ENCODE measurements around the gene NACC2.

NACC2 gene

DNA sequence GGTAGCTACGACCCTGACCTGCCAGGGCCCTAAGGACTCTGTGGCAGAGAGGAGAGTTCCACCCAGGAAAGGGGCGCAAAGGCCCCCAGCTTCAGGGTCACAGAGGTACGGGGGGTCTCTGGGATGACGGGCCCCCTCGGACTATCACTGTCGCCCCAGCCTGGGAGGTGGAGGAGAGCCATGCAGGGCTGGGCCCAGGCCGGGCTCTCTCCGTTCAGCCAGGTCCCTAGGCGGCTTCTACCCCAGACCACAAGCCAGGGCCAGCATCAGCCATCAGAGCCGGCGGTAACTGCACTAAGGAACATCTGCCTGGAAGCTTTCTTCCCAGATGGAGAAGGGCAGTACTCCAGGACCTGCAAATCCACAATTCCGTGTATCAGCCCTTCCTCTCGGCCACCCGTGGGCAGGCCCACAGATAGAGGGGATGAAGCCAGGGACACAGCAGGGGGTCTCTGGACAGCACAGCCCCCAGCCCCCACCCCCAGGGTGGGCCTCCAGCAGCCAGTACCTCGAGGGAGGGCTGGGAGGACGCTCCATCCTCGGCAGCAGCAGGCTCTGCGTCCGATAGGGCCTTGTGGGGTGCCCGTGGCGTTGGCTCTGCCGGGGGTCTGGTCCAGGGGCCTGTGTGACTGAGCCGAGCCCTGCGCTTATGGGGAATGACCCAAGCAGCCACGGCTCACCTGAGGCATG is 38.4 kb downstream of the NACC2 start:
- DNase-seq (ENCODE audit: low read depth) = no peak

DNA sequence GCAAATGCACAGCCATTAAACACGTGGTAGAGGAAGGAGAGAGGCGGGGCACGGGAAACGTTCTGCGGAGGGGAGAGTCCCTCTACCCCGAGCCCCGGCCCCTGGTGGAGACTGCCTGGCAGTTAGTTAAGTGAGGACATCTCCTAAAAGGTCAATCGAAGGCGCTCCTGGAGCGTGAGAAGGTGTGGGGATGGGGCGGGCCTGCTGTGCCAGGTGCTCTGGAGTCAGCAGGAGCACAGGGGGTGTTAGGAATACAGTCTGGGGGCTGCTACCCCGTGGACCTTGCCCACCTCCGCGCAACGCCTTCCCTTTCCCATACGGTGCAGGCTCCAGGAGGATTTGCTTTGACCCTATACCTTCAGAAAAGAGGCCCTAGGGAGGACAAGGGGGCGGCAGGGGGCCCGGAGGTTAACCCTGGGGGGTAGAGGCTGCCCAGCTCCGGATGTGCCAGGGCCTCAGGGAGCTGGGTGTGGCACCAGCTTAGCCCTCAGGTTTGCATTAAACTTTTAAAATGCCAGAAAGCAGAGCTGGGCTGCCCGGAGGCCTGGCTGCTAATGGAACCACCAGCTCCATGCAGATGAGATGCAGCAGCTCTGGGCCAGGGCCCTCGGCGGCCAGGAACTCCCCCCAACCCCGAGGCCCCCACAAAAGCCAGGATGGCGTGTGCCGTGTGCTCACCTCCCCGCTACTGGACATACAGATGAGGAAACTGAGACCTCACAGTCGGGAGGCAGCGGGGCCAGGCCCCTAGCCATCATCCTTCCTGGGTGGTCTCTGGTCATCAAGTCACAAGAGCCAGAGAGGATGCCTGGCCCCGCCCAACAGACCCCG is 39.2 kb downstream of the NACC2 start:
- no peak for DNase-seq (ENCODE audit: low read depth)

DNA sequence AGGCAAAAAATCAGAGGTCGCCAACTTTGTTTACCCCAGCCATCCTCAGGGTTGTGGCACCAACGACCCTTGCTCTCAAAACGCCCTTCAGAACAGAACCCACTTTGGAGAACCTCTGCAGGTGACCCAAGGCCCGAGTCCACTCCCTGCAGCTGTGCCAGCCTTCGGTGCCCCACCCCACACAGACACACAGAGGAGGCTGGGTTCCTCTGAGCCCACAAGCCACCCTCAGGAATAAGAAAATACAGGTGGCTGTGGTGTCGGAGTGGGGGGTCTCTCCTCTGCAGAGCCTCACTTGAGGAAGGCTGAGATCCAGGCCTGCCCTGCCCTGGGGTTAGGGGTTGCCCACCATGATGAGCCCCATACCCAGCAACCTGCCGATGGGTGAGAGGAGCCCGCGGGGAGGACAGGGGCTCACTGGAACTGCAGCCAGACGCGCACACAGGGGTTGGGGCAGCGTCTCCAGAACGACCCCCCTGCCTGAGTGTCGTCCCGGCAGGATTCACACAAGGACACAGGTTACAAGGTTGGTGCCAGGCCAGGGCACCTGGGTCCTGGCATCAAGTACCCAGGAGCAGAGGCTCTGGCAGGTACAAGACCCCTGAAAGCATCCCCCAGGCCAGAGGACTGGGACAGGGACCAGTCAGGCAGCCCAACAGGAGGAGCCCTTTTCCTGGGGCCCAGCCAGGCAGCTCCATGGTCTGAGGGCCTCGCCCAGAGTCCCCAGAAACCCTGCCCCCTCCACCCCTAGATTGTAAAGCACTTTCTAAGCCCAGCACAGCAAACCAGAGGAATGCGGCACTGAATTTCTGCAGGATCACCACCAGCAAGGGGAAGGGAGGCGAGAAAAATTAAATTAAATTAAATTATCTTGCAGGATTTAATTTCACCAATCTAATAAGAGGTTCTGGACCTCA is 40.0 kb downstream of the NACC2 start:
- no peak for DNase-seq (ENCODE audit: low read depth)

DNA sequence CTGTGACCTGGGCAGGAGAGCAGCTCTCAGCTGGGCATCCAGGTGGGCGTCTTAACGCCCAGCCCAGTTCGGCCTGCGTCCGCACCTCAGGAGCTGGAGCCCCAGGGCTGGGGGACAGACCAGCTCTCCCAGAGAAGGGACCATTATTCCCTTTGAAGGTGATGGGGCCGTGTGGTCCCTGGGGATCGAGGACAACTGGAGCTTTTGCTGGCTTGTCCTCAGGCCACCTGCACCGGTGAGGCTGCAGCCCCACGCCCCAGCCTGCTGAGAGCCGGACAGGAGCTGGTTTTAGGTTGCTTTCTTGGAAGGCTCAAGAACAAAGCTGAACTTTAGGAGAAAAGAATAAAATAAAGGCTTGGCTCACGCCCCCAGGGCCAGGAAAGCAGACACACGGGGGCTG is 40.9 kb downstream of the NACC2 start:
- no peak for DNase-seq (ENCODE audit: low read depth)

DNA sequence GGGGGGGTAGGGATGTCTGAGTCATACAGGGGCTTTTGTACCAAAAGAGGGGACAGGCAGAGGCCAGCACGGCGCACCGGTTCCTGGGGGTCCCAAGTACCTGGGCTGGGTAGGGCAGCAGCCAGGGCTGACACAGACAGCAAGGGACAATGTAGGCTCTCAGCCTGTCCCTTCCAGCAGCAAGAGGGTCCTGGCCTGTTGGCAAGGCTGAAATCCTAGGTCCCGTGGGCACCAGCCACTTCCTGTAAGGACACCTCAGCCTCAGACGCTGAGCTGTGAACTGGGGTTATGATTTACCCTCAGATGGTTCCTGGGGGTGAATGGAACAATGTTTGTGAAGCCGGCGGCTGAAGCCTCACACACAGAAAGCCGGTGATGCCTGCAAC is 41.3 kb downstream of the NACC2 start:
- no peak for DNase-seq (ENCODE audit: low read depth)

DNA sequence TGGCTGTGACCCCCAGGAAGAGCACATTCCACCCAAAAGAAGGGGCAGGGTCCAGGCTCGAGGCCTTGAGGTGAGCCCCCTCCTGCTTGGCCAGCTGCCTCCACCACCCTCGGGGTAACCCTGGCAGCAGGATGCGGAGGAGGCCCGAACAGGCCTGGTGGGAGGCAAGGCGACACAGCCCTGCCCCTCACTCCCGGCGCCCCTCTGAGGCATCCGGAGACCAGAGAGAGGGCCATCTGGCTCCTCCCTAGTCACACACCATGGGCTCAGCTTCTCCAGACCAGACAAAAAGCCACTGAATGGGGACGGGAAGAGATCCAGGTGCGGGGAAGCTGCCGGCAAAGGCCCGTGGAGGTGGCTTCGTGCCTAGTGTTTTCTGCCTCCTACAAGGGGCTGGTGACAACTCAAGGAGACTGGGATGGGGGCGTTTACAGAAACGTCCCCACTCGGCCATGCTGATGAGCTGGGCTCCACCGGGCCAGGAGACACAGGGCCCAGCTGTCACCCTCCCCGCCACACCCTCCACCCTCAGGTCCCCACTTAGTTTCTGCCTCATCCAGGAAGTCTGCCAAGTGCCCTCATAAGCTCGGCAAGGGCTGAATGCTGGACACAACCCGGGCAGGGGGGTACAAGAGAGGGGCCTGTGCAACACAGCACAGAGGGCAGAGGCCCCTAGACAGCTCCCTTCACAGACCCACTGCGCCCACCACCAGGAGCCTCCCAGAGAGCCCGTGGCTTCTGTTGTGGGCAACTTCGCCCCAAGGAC is 41.9 kb downstream of the NACC2 start:
- no peak for DNase-seq (ENCODE audit: low read depth)

DNA sequence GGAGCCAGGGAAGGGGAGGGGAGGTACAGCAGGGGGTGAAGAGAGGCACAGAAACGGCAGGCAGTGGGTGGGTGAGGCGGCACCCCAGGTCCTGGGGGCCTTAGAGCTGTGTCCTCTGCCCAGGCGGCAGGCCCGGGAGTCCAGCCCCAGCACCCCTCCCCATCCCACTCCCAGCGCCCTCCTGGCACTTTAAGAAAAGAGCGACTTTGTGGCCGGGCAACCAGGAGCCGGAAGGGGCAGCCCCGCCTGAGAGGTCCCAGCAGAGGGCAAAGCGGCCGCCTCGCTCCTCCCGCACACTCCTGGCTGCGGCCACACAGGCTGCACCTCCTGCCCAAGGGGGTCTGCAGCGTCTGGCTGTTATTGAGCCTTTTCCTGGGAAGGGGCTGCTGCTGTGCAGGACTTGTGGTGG is 42.6 kb downstream of the NACC2 start:
- no peak for DNase-seq (ENCODE audit: low read depth)

DNA sequence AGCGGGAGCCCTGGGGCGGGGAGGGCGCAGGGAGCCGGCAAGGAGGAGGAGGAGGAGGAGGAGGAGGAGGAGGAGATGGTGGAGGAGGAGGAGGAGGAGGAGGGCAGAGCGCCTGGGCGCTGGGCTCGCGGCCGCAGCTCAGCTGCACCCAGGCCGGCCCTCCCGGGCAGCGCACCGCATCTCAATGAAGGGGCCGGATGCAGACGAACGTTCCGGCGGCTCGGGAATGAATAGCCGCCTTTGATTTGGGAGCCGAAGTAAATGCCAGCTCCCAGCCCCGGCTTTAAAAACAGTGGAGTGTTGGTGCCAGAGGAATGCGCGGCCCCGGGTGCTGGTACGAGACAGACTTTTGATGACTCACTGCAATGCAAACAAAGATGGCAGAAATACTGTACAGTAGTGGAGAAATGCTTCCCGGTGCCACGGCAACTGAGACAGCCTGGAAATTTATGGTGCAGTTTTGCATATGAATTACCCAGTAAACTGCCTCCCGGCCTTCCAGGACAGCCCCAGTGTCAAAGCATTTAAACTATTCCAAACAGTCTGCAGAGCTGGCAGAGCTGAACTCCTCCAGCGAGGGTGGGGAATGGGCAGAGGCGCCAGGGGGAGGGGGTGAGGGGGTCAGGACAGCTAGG is 43.1 kb downstream of the NACC2 start:
- DNase-seq (ENCODE audit: low read depth) = no peak

DNA sequence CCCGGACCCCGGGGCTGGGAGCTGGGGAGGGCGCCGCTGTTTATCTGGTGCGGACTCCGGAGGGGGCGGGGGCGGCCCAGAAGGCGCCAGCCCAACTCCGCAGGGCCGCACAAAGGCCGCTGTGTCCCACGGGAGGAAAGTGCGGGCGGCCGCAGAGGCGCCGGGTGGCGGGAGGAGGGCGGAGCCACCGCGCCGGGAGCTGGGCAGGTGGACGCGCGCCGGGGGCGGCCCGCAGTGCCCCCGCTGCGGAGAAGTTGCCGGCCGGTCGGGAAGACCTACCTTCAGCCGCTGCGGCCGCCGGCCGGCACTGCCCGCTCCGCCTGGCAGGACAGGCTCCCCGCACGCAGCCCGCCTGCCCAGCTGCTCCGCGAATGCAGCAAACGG is 43.6 kb downstream of the NACC2 start:
- no peak for DNase-seq (ENCODE audit: low read depth)

DNA sequence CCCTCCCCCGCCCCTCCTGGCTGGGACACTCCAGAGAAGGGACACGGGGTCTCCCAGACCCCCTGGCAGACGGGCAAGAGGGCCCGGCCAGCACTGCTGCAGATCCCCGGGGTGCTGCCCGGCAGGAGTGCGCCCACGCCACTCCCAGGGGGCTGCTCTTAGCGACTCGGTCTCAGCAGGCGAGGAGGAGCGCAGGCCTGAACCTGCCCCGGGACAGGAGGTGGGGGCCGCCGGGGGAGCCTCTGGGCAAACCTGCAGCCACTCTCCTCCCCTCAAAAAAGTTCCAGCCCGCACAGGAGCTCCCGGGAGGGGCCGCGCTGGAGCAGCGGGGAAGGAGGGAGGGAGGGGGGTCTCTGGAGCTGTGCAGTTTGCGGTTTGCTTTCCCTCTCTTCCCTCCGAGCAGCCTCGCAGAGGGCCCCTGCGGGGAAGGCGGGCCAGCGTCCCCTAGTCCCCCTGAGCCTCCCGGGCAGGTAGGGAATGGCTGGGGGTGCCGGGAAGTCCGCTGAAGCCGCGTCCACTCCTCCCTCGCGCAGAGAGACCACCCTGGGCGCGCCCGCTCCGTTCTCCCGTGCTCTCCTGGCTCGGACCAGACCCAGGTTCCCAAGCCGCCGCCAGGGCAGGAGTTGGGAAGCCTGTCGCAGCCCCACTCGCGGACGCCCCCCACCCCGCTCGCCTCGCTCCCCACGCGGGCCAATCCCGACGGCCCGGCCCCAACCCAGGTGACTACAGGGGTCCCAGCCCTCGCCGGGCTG is 44.2 kb downstream of the NACC2 start:
- no peak for DNase-seq (ENCODE audit: low read depth)

DNA sequence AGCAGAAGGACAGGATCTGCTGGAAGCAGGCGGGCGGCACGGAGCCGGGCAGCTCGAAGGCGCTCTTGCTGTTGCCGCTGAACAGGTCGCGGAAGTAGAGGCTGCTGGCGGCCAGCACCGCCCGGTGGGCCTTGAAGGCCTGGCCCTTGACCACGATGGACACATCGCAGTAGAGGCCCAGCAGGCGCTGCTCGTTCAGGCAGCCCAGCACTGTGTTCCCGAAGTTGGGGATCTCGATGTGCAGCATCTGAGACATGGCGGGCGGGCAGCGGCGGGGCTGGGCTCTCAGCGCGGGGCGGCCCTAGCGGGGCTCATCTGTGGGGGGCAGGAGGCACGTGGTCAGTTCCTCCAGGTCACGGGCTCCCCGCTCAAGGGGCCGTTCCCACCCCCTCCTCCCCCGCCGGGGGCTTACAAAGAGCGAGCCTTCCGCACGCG is 44.8 kb downstream of the NACC2 start:
- no peak for DNase-seq (ENCODE audit: low read depth)

DNA sequence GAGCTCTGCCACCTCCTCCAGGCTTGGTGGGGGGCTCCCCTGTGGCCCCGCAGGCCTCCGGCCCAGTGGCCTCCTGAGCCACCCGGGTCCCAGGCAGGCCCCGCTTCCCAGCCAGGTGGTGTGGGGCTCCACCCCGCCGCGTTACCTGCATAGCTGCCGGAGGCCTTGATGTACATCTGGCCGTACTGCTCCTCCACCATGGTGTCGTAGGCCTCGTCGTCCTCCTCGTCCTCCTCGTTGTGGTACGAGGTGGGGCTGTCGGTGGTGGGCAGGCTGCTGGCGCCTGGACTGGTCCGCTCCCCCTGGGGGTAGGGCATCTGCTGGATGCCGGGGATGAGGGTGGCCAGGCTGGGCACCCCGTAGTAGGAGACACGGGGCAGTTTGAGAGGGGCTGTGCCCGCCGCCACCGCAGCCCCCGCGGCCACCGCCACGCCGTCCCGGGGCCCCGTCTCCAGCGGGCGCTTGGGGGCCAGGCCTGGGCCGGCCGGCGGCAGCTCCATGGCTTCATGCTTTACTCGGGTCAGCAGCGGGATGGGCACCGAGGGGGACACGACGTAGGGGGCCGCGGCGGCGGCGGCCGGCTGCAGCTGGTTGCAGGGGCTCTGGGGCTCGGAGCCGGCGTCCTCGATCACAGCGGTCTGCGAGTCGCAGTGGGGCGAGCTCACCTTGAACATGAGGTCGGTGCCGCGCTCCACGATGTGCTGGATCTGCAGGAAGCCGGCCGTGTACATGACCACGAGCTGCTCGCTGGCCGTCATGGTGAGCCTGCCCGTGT is 45.4 kb downstream of the NACC2 start:
- DNase-seq (ENCODE audit: low read depth) = no peak

DNA sequence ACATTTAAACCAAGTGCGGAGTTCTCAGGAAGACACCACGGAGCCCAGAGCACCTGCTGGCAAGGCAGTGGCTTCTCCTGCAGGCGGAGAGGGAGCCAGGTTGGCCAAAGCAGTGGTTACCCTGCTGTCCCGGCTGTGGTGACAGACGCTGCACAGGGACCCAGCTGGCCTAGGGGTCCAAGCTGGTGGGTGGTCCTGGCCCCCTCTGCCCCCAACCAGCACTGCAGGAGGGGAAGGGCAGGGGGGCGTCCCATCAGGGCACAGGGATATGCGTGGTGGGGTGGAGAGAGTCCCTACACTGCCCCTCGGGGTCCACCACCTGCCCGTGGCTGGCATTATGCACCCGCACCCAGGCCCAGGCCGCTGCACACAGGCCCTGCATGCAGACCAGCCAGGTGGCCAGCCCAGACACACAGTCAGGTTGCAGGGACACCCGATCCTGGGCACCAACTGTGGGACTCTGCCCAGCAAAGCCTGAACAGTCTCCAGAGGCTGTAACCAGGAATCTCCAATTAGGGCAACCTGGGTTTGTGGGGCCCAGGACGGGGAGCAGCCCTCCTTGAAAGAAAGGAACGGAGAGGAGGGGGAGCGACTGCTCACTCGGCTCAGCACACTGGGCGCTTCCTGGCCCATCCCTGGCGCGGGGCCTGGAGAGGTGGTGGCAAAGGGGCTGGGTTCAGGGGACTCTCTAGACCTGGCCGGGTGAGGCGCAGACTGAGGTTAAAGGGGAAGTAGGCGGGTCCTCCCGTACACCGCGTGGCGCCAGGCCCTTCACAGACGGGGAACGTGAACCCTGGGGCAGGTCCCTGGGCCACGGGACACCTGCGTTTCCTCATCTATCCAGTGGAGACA is 46.3 kb downstream of the NACC2 start:
- DNase-seq (ENCODE audit: low read depth) = no peak

DNA sequence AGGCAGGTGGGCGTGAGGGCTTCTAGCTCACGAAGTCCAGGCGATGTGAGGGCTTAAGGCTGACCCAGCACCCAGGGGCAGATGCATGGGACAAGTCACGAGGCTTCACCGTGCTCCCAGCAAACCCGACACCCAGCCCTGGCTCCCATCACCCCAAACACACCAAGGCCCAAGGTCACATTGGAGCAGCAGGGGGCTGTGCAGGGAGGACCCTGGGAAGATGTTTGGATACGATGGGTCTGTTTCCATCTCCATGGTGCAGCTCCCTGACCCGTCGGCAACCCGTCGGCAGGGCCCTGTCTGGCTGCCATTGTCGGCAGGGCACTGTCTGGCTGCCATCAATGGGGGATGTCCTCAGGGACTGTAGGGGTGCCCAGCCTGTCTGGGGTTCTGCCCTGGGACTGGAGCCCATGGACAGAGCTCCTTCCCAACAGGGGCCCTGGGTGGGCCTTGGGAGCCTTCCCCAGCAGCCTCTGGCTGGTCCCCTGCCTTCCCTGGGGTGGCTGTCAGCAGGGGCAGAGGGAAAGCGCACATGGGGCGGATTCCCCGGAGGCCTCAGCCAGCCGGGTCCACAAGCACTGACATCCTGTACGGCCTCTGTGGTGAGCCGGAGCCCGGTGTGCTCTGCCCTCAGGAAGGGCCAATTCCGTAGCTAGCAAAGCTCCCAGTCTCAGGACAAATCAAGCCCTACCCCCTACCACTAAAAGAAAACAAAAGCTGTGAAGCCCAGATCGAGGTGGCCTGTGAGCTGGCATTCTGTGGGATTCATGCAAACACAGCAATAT is 47.1 kb downstream of the NACC2 start:
- no peak for DNase-seq (ENCODE audit: low read depth)

DNA sequence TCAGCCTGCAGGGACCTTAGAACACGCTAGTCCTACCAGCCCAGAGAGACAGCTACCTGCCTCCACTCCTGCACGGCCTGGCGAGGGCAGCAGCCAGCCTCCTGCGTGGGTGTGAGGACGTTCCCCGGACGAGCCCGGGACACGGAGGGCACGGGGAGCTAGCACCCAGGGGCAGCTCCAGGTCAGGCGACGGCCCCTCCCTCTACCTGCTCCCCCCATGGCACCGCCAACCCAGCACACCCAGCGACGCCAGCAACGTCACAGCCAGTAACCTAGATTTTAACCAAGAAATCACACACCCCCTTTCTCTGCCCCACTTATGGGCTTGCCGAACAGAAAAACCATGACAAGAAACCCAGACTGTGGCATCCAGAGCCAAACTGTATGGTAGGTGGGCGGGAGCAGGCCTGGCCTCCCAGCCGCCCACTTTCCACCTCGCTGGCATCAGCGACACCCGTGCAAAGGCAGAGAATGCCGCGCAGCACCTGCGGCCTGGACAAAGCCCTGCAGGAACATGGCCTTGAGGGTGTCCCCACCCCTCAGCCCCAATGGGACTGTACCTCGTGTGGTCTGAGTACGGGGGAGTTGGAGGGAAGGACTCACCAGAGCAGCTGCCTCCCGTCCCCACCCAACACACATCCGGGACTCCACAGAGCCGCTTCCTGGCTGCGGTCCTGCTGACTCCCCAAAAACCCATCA is 47.9 kb downstream of the NACC2 start:
- DNase-seq (ENCODE audit: low read depth) = no peak

DNA sequence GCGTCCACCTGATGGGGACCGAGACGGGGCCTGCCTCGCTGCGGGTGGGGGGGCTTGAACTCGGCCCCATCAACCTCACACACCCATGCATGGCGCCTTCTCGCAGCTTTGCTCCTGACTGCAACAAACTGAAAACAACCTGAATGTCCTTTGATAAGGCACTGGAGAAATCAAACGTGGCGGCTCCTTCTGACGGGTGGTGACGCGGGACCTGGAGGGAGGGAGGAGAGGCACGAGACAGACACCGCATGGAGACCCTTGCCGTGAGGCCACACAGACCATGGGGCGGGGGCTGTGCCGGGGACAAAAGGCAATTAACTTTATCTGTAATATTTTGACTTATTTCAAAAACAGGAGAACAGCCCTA is 48.6 kb downstream of the NACC2 start:
- no peak for DNase-seq (ENCODE audit: low read depth)
